Measurements from ENCODE around the gene IRF2. TPM values are rescaled to one million over a fixed set of nuclear protein-coding genes. Genes with fewer than 3 reads are reported as not detected.

Gene IRF2
- total and polyA plus RNA-seq, 2 donors (not counting 1 experiment from before 2014, with no cell fraction given) = 67.8 to 68.2 TPM

DNA sequence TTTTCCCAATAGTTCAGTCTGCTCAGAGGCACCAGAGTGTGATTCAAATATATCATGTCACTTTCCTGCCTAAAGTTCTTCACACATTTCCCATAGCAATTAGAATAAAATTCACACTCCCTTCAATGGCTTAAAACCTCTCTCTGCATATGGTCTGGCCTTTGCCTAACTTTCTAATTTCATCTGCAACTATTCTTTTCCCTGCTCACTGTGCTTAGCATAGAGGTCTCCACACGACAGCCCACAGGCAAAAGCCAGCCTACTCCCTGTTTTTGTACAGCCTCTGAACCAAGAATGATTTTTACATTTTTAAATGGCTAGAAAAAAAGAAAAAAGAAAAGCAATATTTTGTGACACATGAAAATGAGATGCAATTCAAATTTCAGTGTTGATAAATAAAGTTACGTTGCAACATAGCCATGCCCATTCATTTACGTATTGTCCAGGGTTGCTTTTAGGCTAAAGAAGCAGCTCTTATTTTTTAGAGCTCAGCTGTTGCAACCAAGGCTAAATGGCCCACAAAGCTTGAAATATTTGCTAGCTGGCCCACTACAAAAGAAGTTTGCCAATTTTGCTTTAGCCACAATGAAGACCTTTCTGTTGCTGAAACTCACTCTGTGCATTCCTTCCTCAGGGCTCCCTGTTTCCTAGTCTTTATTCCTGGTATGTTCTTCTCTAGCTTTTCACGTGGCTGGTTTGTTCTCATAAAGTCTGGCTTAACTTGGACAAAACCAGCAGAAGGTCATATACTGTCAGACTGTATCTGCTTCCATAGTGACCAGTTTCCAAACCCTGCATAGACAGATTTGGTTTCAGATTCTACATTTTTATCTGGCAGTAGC lies 26.6 kb upstream of the IRF2 start:
- Mint-ChIP-seq H3K4me3 (no peak overlapping the region), H3K4me1 (peaks cover 30% of the 10 kb centered on the region), H3K27me3 (no peaks in the 10 kb centered on the region), H3K9me3 (ENCODE audit: insufficient read depth) (no peaks in the 10 kb centered on the region), H3K27ac (no peak overlapping the region)
- TF ChIP-seq CTCF (IDR thresholded peaks at IDR 0.05) = no peak
- no peak for TF ChIP-seq EZH2 (IDR thresholded peaks at IDR 0.05; ENCODE audit: borderline replicate concordance, insufficient read depth, low read depth, low read length, poor library complexity, severe bottlenecking)
- Histone ChIP-seq H4K20me1 (ENCODE audit: control insufficient read depth, insufficient read depth, low read length, poor library complexity, severe bottlenecking) (no peaks in the 10 kb centered on the region), H3K27ac (ENCODE audit: low read length in 2 of 2) (no peak overlapping the region), H3K4me3 (ENCODE audit: control extremely low read depth in 1 of 5, extremely low read depth in 1 of 5, insufficient read depth in 1 of 5, low read depth in 2 of 5, low read length in 4 of 5) (no peak overlapping the region), H3K27me3 (replicated peaks in 1 of 4; ENCODE audit: control extremely low read depth in 1 of 4, control insufficient read depth in 3 of 4, insufficient read depth in 4 of 4, low read length in 3 of 4) (no peaks in the 10 kb centered on the region), H3K79me2 (ENCODE audit: control insufficient read depth, insufficient read depth, low read length) (peaks cover 5% of the 10 kb centered on the region), H3K9ac (ENCODE audit: low read length) (no peak overlapping the region), H2AFZ (ENCODE audit: insufficient read depth, low read depth, low read length, poor library complexity, severe bottlenecking) (no peak overlapping the region), H3K36me3 (replicated peaks in 1 of 2; ENCODE audit: control extremely low read depth in 1 of 2, control insufficient read depth in 1 of 2, extremely low read depth in 1 of 2, insufficient read depth in 2 of 2, low read length in 1 of 2) (no peaks in the 10 kb centered on the region), H3K4me2 (replicated peaks; ENCODE audit: low read depth, low read length, poor library complexity, severe bottlenecking) (no peak overlapping the region), H3K4me1 (ENCODE audit: control insufficient read depth in 2 of 2, insufficient read depth in 2 of 2, low read length in 2 of 2) (peaks cover 31 to 32% of the 10 kb centered on the region in 2 donors), H3K9me3 (ENCODE audit: control extremely low read depth in 1 of 3, control insufficient read depth in 2 of 3, insufficient read depth in 1 of 3, low read length in 2 of 3) (peaks cover 0 to 4% (median 0%) of the 10 kb centered on the region in 3 donors)
- POLR2A ChIA-PET = interaction anchor here (0.7 kb wide), 1 partner anchor 73 kb away, joined by 3 read pairs; no protein-coding TSS in a partner anchor
- CTCF ChIA-PET = interaction anchor here (1.7 to 5.4 kb wide), 2 partner anchors 13 to 17 kb away, joined by 5 to 17 read pairs; no protein-coding TSS in a partner anchor
- intact Hi-C loops (cut with micrococcal nuclease) = no loop called here
- ATAC-seq (ENCODE audit: low read depth) (no peak), DNase-seq (no peak)
- 95% methylated on average over 3 of the region's 4 CpGs for WGBS (ENCODE audit: insufficient coverage)

- Histone ChIP-seq H3K79me2 (ENCODE audit: control insufficient read depth, insufficient read depth, low read length) (peaks cover 5% of the 10 kb centered on the region), H3K4me3 (ENCODE audit: control extremely low read depth in 1 of 5, extremely low read depth in 1 of 5, insufficient read depth in 1 of 5, low read depth in 2 of 5, low read length in 4 of 5) (no peak overlapping the region), H3K27me3 (replicated peaks in 1 of 4; ENCODE audit: control extremely low read depth in 1 of 4, control insufficient read depth in 3 of 4, insufficient read depth in 4 of 4, low read length in 3 of 4) (no peaks in the 10 kb centered on the region), H3K4me2 (replicated peaks; ENCODE audit: low read depth, low read length, poor library complexity, severe bottlenecking) (no peak overlapping the region), H3K9ac (ENCODE audit: low read length) (no peak overlapping the region), H2AFZ (ENCODE audit: insufficient read depth, low read depth, low read length, poor library complexity, severe bottlenecking) (no peak overlapping the region), H4K20me1 (ENCODE audit: control insufficient read depth, insufficient read depth, low read length, poor library complexity, severe bottlenecking) (no peaks in the 10 kb centered on the region), H3K4me1 (ENCODE audit: control insufficient read depth in 2 of 2, insufficient read depth in 2 of 2, low read length in 2 of 2) (peaks cover 22 to 23% of the 10 kb centered on the region in 2 donors), H3K36me3 (replicated peaks in 1 of 2; ENCODE audit: control extremely low read depth in 1 of 2, control insufficient read depth in 1 of 2, extremely low read depth in 1 of 2, insufficient read depth in 2 of 2, low read length in 1 of 2) (no peaks in the 10 kb centered on the region), H3K9me3 (ENCODE audit: control extremely low read depth in 1 of 3, control insufficient read depth in 2 of 3, insufficient read depth in 1 of 3, low read length in 2 of 3) (peaks cover 0 to 4% (median 0%) of the 10 kb centered on the region in 3 donors), H3K27ac (ENCODE audit: low read length in 2 of 2) (no peak overlapping the region)
- CTCF ChIA-PET = interaction anchor here (0.9 kb wide), 1 partner anchor 217 kb away, joined by 3 read pairs; no protein-coding TSS in a partner anchor
- TF ChIP-seq EZH2 (IDR thresholded peaks at IDR 0.05; ENCODE audit: borderline replicate concordance, insufficient read depth, low read depth, low read length, poor library complexity, severe bottlenecking) (no peak), CTCF (IDR thresholded peaks at IDR 0.05) (no peak)
- DNase-seq (no peak), ATAC-seq (ENCODE audit: low read depth) (no peak)
- POLR2A ChIA-PET = interaction anchor here (0.7 kb wide), 1 partner anchor 72 kb away, joined by 3 read pairs; no protein-coding TSS in a partner anchor
- H3K9me3 Mint-ChIP-seq (ENCODE audit: insufficient read depth) = no peaks in the 10 kb centered on the region
- no peak overlapping the region for H3K4me3 Mint-ChIP-seq
- intact Hi-C loops (cut with micrococcal nuclease) = no loop called here
- no peaks in the 10 kb centered on the region for H3K27me3 Mint-ChIP-seq
- H3K4me1 Mint-ChIP-seq = peaks cover 26% of the 10 kb centered on the region
- H3K27ac Mint-ChIP-seq = no peak overlapping the region
Observed at GRCh38 chr4:184499996-184500395, 25.6 kb upstream of the IRF2 start.
